Glutamatergic neuron (in vitro differentiated cells): Measurements from ENCODE around the gene LAMC2. TPM values are rescaled to one million over a fixed set of nuclear protein-coding genes. Genes with fewer than 3 reads are reported as not detected.
A peak's percentile ranks its signal among the peaks of the same experiment; 100 is the strongest.

Experiments
- DNase-seq: peaks from one replicate; pipeline ENCODE4 v3.0.0; 2022
- H3K27ac Mint-ChIP-seq: one replicate; pipeline ENCODE4 v1.8.0; 2020; ENCODE audit warnings: mild to moderate bottlenecking, mixed read lengths, inconsistent platforms; ENCODE audit not compliant: unreplicated experiment
- H3K27me3 Mint-ChIP-seq: one replicate; pipeline ENCODE4 v1.8.0; 2020; ENCODE audit warnings: mild to moderate bottlenecking, moderate library complexity, mixed read lengths, inconsistent platforms; ENCODE audit not compliant: unreplicated experiment
- H3K36me3 Mint-ChIP-seq: one replicate; pipeline ENCODE4 v1.8.0; 2020; ENCODE audit warnings: mild to moderate bottlenecking, mixed read lengths, inconsistent platforms; ENCODE audit not compliant: unreplicated experiment
- H3K4me1 Mint-ChIP-seq: one replicate; pipeline ENCODE4 v1.8.0; 2020; ENCODE audit warnings: mild to moderate bottlenecking, low read depth, mixed read lengths, inconsistent platforms; ENCODE audit not compliant: unreplicated experiment
- H3K4me3 Mint-ChIP-seq: one replicate; pipeline ENCODE4 v1.8.0; 2020; ENCODE audit warnings: mild to moderate bottlenecking, mixed read lengths, inconsistent platforms; ENCODE audit not compliant: unreplicated experiment
- H3K9me3 Mint-ChIP-seq: one replicate; pipeline ENCODE4 v1.8.0; 2020; ENCODE audit warnings: mild to moderate bottlenecking, moderate library complexity, mixed read lengths, inconsistent platforms; ENCODE audit not compliant: unreplicated experiment
- total RNA-seq: library from RNA; stranded (reverse); fragmentation: NEBNext Ultra II Directional; extraction: Animal tissue kit (Norgen Biotek cat#: 25700); gene quantifications from one replicate; pipeline ENCODE4 v1.2.1, GENCODE V29; 2021; ENCODE audit not compliant: unreplicated experiment
- TF ChIP-seq, protein P1 (sequence below): fragments of 200-600 bp; sonication (generic); IDR thresholded peaks from one replicate; pipeline ENCODE4 v1.5.0; 2021; ENCODE audit not compliant: partially characterized antibody, unreplicated experiment

Gene LAMC2
- total RNA-seq, 1 donor from 2014 or later, result 2.8 TPM

DNA sequence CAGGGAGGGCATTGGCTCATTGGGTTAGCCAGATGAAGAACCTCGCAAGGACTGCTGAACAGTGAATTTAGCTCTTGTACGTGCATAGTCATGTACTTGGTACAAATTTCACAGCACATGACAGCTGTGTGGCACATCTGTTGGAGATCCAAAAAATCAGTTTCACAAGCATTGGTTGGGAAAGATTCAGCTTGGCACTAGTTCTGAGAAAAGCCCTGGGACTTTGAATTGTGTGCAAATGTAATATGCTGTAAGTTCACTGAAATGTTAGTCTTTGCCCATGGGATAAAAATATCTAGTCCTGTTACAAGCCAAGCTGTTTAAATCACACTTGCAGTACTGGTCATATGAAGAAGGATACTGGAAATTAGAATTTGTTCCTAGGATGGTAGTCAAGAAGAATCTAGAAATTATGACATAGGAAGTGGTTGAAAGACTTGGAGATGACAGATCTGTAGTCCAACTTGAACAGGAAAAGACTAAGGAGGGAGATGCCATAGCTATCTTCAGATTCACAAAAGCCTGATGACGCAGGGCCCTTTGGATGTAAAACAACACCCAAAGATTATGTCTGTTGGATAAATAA is 19.2 kb downstream of the LAMC2 start:
- no peak for DNase-seq
- peaks cover 4% of the 10 kb centered on the region for H3K27me3 Mint-ChIP-seq
- no peak overlapping the region for H3K27ac Mint-ChIP-seq
- H3K36me3 Mint-ChIP-seq, result no peaks in the 10 kb centered on the region
- H3K9me3 Mint-ChIP-seq, result peaks cover 5% of the 10 kb centered on the region
- no peak overlapping the region for H3K4me3 Mint-ChIP-seq
- peaks cover 35% of the 10 kb centered on the region for H3K4me1 Mint-ChIP-seq
- TF ChIP-seq, protein P1, sequence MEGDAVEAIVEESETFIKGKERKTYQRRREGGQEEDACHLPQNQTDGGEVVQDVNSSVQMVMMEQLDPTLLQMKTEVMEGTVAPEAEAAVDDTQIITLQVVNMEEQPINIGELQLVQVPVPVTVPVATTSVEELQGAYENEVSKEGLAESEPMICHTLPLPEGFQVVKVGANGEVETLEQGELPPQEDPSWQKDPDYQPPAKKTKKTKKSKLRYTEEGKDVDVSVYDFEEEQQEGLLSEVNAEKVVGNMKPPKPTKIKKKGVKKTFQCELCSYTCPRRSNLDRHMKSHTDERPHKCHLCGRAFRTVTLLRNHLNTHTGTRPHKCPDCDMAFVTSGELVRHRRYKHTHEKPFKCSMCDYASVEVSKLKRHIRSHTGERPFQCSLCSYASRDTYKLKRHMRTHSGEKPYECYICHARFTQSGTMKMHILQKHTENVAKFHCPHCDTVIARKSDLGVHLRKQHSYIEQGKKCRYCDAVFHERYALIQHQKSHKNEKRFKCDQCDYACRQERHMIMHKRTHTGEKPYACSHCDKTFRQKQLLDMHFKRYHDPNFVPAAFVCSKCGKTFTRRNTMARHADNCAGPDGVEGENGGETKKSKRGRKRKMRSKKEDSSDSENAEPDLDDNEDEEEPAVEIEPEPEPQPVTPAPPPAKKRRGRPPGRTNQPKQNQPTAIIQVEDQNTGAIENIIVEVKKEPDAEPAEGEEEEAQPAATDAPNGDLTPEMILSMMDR, result no peak

DNA sequence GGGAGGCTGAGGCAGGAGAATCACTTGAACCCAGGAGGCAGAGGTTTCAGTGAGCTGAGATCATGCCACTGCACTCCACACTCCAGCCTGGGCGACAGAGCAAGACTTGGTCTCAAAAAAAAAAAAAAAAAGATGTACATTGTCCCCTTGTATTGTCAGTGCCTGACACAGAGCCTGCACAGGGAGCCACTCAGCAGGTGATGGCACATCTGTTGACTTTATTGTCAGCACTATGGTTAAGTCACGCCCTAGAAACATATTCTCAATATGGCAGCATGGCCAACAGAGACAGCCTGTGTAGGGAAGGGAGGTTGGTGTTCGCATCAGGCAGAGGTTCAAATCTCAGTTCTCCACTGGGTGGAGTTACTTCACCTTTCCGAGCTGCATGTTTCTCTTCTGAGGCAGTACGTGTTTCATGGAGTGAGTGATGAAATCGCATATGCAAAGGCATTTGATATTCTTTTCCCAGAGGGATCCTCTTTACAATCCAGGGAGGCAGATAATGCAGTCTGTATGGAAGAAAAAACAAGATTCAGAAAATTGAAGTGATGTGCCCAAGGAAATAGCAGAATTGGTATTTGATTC is 20.6 kb downstream of the LAMC2 start:
- H3K36me3 Mint-ChIP-seq, result no peaks in the 10 kb centered on the region
- no peak overlapping the region for H3K27ac Mint-ChIP-seq
- TF ChIP-seq, protein P1, result no peak
- no peak overlapping the region for H3K4me3 Mint-ChIP-seq
- H3K9me3 Mint-ChIP-seq, result peaks cover 12% of the 10 kb centered on the region
- H3K27me3 Mint-ChIP-seq, result peaks cover 7% of the 10 kb centered on the region
- peaks cover 38% of the 10 kb centered on the region for H3K4me1 Mint-ChIP-seq
- no peak for DNase-seq

DNA sequence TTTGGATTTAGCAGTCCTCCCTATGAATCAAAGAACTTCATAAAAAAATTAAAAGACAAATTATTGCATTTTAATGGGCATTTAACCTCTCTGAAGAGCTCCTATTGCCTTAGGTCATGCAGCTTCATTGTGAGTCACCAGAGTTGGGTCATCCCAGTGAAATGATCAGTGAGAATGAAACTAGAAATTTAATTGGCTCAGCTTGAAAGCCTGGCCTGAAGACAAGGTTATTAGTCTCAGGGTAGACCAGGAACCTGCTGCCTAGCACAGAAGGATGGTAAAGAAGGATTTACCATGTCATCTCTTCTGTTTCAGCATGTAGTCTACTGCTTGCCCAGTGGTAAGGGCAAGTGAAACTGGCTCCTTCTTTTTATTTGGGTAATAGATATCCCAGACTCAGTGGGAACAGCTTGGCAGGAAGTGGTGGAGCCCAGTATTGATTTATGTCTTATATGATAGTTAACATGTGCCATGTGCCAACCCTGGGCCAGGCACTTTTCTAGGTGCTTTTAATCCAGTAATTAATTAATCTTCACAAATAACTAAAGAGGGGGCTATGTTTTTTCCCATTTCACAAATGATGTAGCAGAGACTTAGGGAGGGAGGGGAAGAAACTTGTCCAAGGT is 23.6 kb downstream of the LAMC2 start:
- no peaks in the 10 kb centered on the region for H3K36me3 Mint-ChIP-seq
- H3K27me3 Mint-ChIP-seq, result peaks cover 13% of the 10 kb centered on the region
- H3K27ac Mint-ChIP-seq, result peak overlapping the region; percentile 82
- peaks cover 19% of the 10 kb centered on the region for H3K9me3 Mint-ChIP-seq
- TF ChIP-seq, protein P1, result no peak
- H3K4me1 Mint-ChIP-seq, result peaks cover 59% of the 10 kb centered on the region
- H3K4me3 Mint-ChIP-seq, result peak overlapping the region; percentile 4
- DNase-seq, result no peak

- Mint-ChIP-seq H3K27me3 (peaks cover 20% of the 10 kb centered on the region), H3K36me3 (no peaks in the 10 kb centered on the region), H3K9me3 (peaks cover 26% of the 10 kb centered on the region), H3K4me3 (peak overlapping the region; percentile 63), H3K4me1 (peaks cover 57% of the 10 kb centered on the region), H3K27ac (peak overlapping the region; percentile 82)
- DNase-seq, result no peak
- TF ChIP-seq, protein P1, result no peak
Observed at GRCh38 chr1:183210681-183211080, 24.6 kb downstream of the LAMC2 start.

DNA sequence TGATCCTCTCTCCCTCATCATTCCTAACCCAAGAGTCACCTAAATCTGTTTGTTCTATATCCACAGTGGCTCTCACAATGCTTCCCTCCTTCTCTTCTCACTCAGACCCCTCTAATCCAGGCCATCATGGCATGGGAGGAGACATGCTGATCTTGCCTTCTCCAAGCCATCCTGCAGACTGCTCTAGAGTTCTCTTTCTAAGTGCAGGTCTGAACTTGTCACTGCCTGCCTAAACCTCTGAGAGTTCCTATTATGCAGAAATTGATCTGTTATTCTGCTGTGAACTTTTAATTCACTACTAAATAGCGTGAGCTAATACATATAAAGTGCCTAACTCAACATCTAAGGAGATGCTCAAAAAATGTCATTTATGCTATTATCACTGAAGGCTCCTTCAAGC is 26.8 kb downstream of the LAMC2 start:
- TF ChIP-seq, protein P1, result no peak
- Mint-ChIP-seq H3K27ac (no peak overlapping the region), H3K4me1 (peaks cover 66% of the 10 kb centered on the region), H3K4me3 (no peak overlapping the region), H3K9me3 (peaks cover 32% of the 10 kb centered on the region), H3K27me3 (peaks cover 23% of the 10 kb centered on the region), H3K36me3 (no peaks in the 10 kb centered on the region)
- no peak for DNase-seq
